ENCODE measurements around the gene RPL12. TPM values are rescaled to one million over a fixed set of nuclear protein-coding genes. Genes with fewer than 3 reads are reported as not detected.

RPL12 gene
- total and polyA plus RNA-seq, 2 donors (not counting 1 experiment from before 2014, with no cell fraction given): 1,334 to 3,459 TPM

DNA sequence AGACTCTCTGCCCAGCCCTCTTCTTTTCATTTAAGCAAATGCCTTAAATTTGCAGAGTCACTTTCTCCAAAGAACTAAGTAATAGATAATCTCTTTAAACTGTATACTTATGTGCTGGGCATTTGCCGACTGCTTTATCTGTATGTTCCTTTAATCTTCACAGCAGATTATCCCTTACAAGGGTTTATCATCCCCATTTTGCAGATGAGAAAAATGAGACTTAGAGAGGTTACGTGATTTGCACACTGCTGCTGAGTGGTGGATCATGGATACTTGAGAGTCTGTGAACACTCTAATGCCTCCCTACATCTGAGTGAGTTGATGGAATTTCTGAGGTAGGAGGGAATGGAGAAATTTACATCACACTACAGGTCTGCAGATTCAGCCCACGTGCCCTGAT, 22.9 kb downstream of the RPL12 start:
- Histone ChIP-seq H2AFZ (ENCODE audit: insufficient read depth, low read depth, low read length, poor library complexity, severe bottlenecking) (no peak overlapping the region), H3K36me3 (replicated peaks in 1 of 2; ENCODE audit: control extremely low read depth in 1 of 2, control insufficient read depth in 1 of 2, extremely low read depth in 1 of 2, insufficient read depth in 2 of 2, low read length in 1 of 2) (peaks cover 4 to 19% of the 10 kb centered on the region in 2 experiments), H3K27me3 (replicated peaks in 1 of 4; ENCODE audit: control extremely low read depth in 1 of 4, control insufficient read depth in 3 of 4, insufficient read depth in 4 of 4, low read length in 3 of 4) (no peaks in the 10 kb centered on the region), H3K4me1 (ENCODE audit: control insufficient read depth in 2 of 2, insufficient read depth in 2 of 2, low read length in 2 of 2) (peaks cover 10 to 16% of the 10 kb centered on the region in 2 donors), H4K20me1 (ENCODE audit: control insufficient read depth, insufficient read depth, low read length, poor library complexity, severe bottlenecking) (peaks cover 12% of the 10 kb centered on the region), H3K27ac (ENCODE audit: low read length in 2 of 2) (no peak overlapping the region), H3K9me3 (ENCODE audit: control extremely low read depth in 1 of 3, control insufficient read depth in 2 of 3, insufficient read depth in 1 of 3, low read length in 2 of 3) (no peaks in the 10 kb centered on the region), H3K9ac (ENCODE audit: low read length) (no peak overlapping the region), H3K4me2 (replicated peaks; ENCODE audit: low read depth, low read length, poor library complexity, severe bottlenecking) (no peak overlapping the region), H3K79me2 (ENCODE audit: control insufficient read depth, insufficient read depth, low read length) (peaks cover 78% of the 10 kb centered on the region), H3K4me3 (ENCODE audit: control extremely low read depth in 1 of 5, extremely low read depth in 1 of 5, insufficient read depth in 1 of 5, low read depth in 2 of 5, low read length in 4 of 5) (no peak overlapping the region)
- CTCF ChIA-PET: no interaction called here
- intact Hi-C loops (cut with micrococcal nuclease): no loop called here
- no peak overlapping the region for H3K4me3 Mint-ChIP-seq
- no peaks in the 10 kb centered on the region for H3K9me3 Mint-ChIP-seq (ENCODE audit: insufficient read depth)
- no peaks in the 10 kb centered on the region for H3K27me3 Mint-ChIP-seq
- no peak overlapping the region for H3K27ac Mint-ChIP-seq
- POLR2A ChIA-PET: no interaction called here
- H3K4me1 Mint-ChIP-seq: peaks cover 30% of the 10 kb centered on the region
- DNase-seq (no peak), ATAC-seq (ENCODE audit: low read depth) (no peak)
- TF ChIP-seq, protein P1, sequence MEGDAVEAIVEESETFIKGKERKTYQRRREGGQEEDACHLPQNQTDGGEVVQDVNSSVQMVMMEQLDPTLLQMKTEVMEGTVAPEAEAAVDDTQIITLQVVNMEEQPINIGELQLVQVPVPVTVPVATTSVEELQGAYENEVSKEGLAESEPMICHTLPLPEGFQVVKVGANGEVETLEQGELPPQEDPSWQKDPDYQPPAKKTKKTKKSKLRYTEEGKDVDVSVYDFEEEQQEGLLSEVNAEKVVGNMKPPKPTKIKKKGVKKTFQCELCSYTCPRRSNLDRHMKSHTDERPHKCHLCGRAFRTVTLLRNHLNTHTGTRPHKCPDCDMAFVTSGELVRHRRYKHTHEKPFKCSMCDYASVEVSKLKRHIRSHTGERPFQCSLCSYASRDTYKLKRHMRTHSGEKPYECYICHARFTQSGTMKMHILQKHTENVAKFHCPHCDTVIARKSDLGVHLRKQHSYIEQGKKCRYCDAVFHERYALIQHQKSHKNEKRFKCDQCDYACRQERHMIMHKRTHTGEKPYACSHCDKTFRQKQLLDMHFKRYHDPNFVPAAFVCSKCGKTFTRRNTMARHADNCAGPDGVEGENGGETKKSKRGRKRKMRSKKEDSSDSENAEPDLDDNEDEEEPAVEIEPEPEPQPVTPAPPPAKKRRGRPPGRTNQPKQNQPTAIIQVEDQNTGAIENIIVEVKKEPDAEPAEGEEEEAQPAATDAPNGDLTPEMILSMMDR (IDR thresholded peaks at IDR 0.05): no peak
- TF ChIP-seq EZH2 (IDR thresholded peaks at IDR 0.05; ENCODE audit: borderline replicate concordance, insufficient read depth, low read depth, low read length, poor library complexity, severe bottlenecking): no peak
- no CpG with 5 or more reads among the region's 3 CpGs for WGBS (ENCODE audit: insufficient coverage)

DNA sequence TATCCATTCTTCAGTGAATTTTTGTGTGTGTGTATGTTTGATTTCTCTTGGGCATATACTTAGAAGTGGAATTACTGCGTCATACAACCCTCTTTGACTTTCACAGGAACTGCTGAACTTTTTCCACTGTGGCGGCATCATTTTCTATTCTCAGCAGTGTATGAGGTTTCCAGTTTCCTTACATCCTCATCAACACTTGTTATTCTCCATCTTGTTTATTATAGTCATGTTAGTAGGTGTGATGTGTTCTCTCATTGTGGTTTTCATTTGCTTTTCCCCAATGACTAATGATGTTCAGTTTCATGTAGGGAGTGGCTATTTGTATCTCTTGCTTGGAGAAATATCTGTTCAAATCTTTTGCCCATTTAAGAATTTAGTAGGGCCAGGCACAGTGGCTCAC, 24.4 kb downstream of the RPL12 start:
- 100% methylated on average over 1 of the region's 2 CpGs for WGBS (ENCODE audit: insufficient coverage)
- no peaks in the 10 kb centered on the region for H3K27me3 Mint-ChIP-seq
- H4K20me1 ChIP-seq (ENCODE audit: control insufficient read depth, insufficient read depth, low read length, poor library complexity, severe bottlenecking): peaks cover 9% of the 10 kb centered on the region
- H3K9me3 Mint-ChIP-seq (ENCODE audit: insufficient read depth): no peaks in the 10 kb centered on the region
- ChIA-PET CTCF (no interaction called here), POLR2A (no interaction called here)
- no peak overlapping the region for H3K4me3 ChIP-seq (ENCODE audit: control extremely low read depth in 1 of 5, extremely low read depth in 1 of 5, insufficient read depth in 1 of 5, low read depth in 2 of 5, low read length in 4 of 5)
- H3K79me2 ChIP-seq (ENCODE audit: control insufficient read depth, insufficient read depth, low read length): peaks cover 81% of the 10 kb centered on the region
- intact Hi-C loops (cut with micrococcal nuclease): no loop called here
- peaks cover 2 to 16% of the 10 kb centered on the region in 2 experiments for H3K36me3 ChIP-seq (replicated peaks in 1 of 2; ENCODE audit: control extremely low read depth in 1 of 2, control insufficient read depth in 1 of 2, extremely low read depth in 1 of 2, insufficient read depth in 2 of 2, low read length in 1 of 2)
- H3K27me3 ChIP-seq (replicated peaks in 1 of 4; ENCODE audit: control extremely low read depth in 1 of 4, control insufficient read depth in 3 of 4, insufficient read depth in 4 of 4, low read length in 3 of 4): no peaks in the 10 kb centered on the region
- ATAC-seq (ENCODE audit: low read depth) (no peak), DNase-seq (no peak)
- H3K4me3 Mint-ChIP-seq: peak overlapping the region; percentile 28
- H3K27ac Mint-ChIP-seq: no peak overlapping the region
- H2AFZ ChIP-seq (ENCODE audit: insufficient read depth, low read depth, low read length, poor library complexity, severe bottlenecking): no peak overlapping the region
- peaks cover 19 to 24% of the 10 kb centered on the region in 2 donors for H3K4me1 ChIP-seq (ENCODE audit: control insufficient read depth in 2 of 2, insufficient read depth in 2 of 2, low read length in 2 of 2)
- H3K9me3 ChIP-seq (ENCODE audit: control extremely low read depth in 1 of 3, control insufficient read depth in 2 of 3, insufficient read depth in 1 of 3, low read length in 2 of 3): no peaks in the 10 kb centered on the region
- no peak overlapping the region for H3K4me2 ChIP-seq (replicated peaks; ENCODE audit: low read depth, low read length, poor library complexity, severe bottlenecking)
- H3K4me1 Mint-ChIP-seq: peaks cover 36% of the 10 kb centered on the region
- H3K9ac ChIP-seq (ENCODE audit: low read length): no peak overlapping the region
- no peak overlapping the region for H3K27ac ChIP-seq (ENCODE audit: low read length in 2 of 2)
- TF ChIP-seq, protein P1 (IDR thresholded peaks at IDR 0.05): no peak
- no peak for TF ChIP-seq EZH2 (IDR thresholded peaks at IDR 0.05; ENCODE audit: borderline replicate concordance, insufficient read depth, low read depth, low read length, poor library complexity, severe bottlenecking)
